ENCODE measurements around the gene ARPP21.

Gene ARPP21

DNA sequence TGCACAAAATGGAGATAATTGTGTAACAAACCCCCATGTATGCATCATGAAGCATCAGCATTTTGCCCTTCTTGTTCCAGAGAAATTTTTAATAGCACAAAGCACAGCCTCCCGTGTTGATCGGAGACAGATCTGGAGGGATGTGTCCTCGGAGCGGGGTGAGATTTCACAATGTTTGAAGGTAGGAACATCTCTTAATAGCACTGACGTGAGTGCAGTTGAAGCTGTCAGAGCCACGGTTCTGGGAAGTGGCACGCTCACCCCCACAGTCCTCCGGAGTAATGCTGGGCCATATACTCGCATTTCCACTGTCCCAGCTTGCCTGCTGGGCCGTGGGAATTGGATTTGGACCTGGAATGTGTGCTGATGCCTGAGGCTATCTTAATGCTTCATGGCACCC lies 24.1 kb downstream of the ARPP21 start:
- Histone ChIP-seq H3K4me1 (ENCODE audit: control insufficient read depth, low read depth, low read length) (peaks cover 6% of the 10 kb centered on the region), H3K4me3 (ENCODE audit: low read length) (no peak overlapping the region), H3K9ac (ENCODE audit: low read length) (no peak overlapping the region), H3K27me3 (ENCODE audit: control insufficient read depth, insufficient read depth, low read length) (no peaks in the 10 kb centered on the region), H3K27ac (ENCODE audit: low read length) (no peak overlapping the region), H3K9me3 (ENCODE audit: control insufficient read depth, low read depth, low read length) (no peaks in the 10 kb centered on the region), H3K36me3 (ENCODE audit: control insufficient read depth, low read depth, low read length) (no peaks in the 10 kb centered on the region)

DNA sequence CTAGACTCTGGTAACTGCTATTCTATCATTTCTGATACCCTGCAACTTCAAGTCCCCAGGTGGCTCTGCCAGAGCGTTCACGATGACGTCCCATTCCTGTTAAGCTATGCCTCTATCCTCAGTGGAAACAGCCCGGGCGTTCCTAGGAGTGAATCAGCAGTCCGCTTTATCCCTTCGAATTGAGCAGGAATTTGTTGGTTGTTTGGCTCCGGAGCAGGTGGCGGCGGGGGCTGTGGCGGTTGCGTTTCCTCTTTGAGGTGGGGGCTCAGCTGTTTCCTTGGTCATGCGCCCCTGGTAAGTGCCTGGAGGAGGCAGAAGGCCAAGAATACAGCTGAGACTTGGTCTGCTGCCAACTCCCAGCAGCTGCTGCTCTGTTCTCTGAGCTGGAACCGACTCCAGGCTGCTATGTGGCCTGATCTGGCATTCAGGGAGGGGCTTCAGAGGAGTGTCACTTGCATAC lies 25.2 kb downstream of the ARPP21 start:
- H3K9me3 ChIP-seq (ENCODE audit: control insufficient read depth, low read depth, low read length): no peaks in the 10 kb centered on the region
- no peak overlapping the region for H3K4me3 ChIP-seq (ENCODE audit: low read length)
- no peaks in the 10 kb centered on the region for H3K36me3 ChIP-seq (ENCODE audit: control insufficient read depth, low read depth, low read length)
- peaks cover 6% of the 10 kb centered on the region for H3K4me1 ChIP-seq (ENCODE audit: control insufficient read depth, low read depth, low read length)
- no peak overlapping the region for H3K27ac ChIP-seq (ENCODE audit: low read length)
- H3K27me3 ChIP-seq (ENCODE audit: control insufficient read depth, insufficient read depth, low read length): no peaks in the 10 kb centered on the region
- no peak overlapping the region for H3K9ac ChIP-seq (ENCODE audit: low read length)

DNA sequence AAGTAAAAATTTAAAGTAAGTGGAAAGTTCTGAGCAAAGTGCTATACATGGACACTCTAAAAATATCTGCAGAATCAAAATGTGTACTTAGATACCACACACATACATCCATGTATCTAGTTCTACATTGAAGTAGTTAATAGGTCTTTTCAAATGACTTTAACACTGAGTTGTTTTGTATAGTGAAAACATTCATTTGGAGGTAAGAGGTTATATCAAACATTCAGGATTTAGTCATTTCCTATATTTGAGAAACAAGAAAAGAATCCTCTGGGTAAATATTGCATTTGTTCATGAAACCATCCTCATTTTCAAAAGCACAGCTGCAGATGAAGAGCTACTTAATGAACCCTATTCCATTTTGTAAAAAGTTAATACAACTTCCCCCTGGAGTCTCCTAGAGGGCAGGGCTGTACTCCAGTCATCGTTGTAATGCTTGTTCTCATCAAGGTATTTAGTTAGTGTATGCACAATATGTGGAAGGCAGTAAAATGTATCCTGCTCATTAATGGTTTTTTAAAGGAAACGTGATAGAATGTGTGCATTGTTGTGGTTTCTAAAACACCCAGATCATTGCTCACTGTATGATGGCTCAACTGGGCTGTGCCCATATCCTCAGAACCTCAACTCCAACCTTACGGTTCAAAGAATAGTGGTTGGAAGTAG lies 26.2 kb downstream of the ARPP21 start:
- Histone ChIP-seq H3K27ac (ENCODE audit: low read length) (no peak overlapping the region), H3K9ac (ENCODE audit: low read length) (no peak overlapping the region), H3K36me3 (ENCODE audit: control insufficient read depth, low read depth, low read length) (no peaks in the 10 kb centered on the region), H3K4me3 (ENCODE audit: low read length) (no peak overlapping the region), H3K4me1 (ENCODE audit: control insufficient read depth, low read depth, low read length) (peaks cover 6% of the 10 kb centered on the region), H3K27me3 (ENCODE audit: control insufficient read depth, insufficient read depth, low read length) (no peaks in the 10 kb centered on the region), H3K9me3 (ENCODE audit: control insufficient read depth, low read depth, low read length) (no peaks in the 10 kb centered on the region)

DNA sequence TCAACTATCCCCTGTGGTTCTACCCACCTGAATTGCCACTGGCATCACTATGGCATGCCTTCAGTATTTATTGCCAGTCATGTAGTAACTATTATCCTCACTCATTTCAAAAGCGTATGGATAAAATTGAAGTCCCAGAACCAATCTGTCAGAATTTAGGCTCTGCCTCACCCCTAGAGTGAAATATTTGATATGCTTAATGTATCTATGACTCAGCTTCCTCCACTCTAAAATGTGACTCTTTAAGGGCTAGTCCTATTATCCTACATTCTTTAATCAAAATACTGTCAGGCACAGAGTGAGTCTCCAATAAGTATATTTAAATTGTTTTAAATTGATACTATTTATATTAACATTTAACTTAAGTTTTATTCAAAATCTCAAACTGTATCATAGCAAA lies 27.6 kb downstream of the ARPP21 start:
- no peaks in the 10 kb centered on the region for H3K27me3 ChIP-seq (ENCODE audit: control insufficient read depth, insufficient read depth, low read length)
- no peak overlapping the region for H3K9ac ChIP-seq (ENCODE audit: low read length)
- H3K27ac ChIP-seq (ENCODE audit: low read length): no peak overlapping the region
- H3K36me3 ChIP-seq (ENCODE audit: control insufficient read depth, low read depth, low read length): no peaks in the 10 kb centered on the region
- peaks cover 6% of the 10 kb centered on the region for H3K4me1 ChIP-seq (ENCODE audit: control insufficient read depth, low read depth, low read length)
- no peak overlapping the region for H3K4me3 ChIP-seq (ENCODE audit: low read length)
- H3K9me3 ChIP-seq (ENCODE audit: control insufficient read depth, low read depth, low read length): no peaks in the 10 kb centered on the region

DNA sequence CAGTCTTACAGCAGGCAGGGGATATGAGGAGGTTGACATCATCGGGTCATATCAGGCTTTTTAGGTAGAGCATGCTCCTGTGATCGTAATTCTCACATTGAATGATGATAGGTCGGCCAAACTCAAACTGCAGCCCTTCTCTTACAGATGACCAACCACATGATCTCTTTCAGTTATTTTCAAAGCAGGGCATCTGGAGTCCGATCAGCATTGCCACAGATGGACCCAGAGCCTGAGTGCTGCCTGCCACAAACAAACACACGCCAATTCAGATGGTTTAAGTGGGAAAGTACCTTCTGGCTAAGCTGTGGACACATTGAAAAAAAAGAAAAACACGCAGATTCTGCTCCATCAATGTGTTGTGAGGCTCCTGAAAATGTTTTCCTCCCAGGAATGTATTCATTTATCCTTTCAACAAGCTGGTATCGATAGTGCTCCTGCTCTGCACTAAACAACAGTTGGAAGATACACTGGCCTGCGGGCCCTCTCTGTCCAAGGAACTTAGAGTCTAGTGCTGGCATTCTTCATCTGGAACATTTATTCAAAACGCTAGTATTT lies 31.2 kb downstream of the ARPP21 start:
- no peaks in the 10 kb centered on the region for H3K27me3 ChIP-seq (ENCODE audit: control insufficient read depth, insufficient read depth, low read length)
- H3K9me3 ChIP-seq (ENCODE audit: control insufficient read depth, low read depth, low read length): no peaks in the 10 kb centered on the region
- no peak overlapping the region for H3K9ac ChIP-seq (ENCODE audit: low read length)
- no peak overlapping the region for H3K27ac ChIP-seq (ENCODE audit: low read length)
- no peaks in the 10 kb centered on the region for H3K36me3 ChIP-seq (ENCODE audit: control insufficient read depth, low read depth, low read length)
- H3K4me1 ChIP-seq (ENCODE audit: control insufficient read depth, low read depth, low read length): no peaks in the 10 kb centered on the region
- no peak overlapping the region for H3K4me3 ChIP-seq (ENCODE audit: low read length)

DNA sequence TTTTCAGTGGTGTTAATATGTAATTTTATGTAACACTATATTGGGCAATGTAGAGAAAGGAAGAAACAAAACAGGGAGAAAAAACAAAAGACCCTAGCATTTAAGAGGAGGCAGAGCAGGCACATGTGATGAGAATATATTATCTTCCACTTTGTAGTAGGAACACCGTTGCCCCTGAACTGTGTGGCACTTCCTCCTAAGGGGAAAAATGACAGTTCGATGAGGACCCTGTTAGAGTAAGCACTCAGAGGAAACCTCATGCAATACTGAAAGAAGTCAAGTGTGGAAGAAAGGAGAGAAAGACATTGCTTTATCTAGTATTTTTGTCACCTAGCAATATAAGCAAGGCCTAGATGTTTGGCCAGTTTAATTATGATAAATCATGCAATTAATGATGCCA lies 32.2 kb downstream of the ARPP21 start:
- no peak overlapping the region for H3K9ac ChIP-seq (ENCODE audit: low read length)
- H3K9me3 ChIP-seq (ENCODE audit: control insufficient read depth, low read depth, low read length): no peaks in the 10 kb centered on the region
- no peaks in the 10 kb centered on the region for H3K36me3 ChIP-seq (ENCODE audit: control insufficient read depth, low read depth, low read length)
- no peak overlapping the region for H3K27ac ChIP-seq (ENCODE audit: low read length)
- no peaks in the 10 kb centered on the region for H3K4me1 ChIP-seq (ENCODE audit: control insufficient read depth, low read depth, low read length)
- H3K4me3 ChIP-seq (ENCODE audit: low read length): no peak overlapping the region
- no peaks in the 10 kb centered on the region for H3K27me3 ChIP-seq (ENCODE audit: control insufficient read depth, insufficient read depth, low read length)

DNA sequence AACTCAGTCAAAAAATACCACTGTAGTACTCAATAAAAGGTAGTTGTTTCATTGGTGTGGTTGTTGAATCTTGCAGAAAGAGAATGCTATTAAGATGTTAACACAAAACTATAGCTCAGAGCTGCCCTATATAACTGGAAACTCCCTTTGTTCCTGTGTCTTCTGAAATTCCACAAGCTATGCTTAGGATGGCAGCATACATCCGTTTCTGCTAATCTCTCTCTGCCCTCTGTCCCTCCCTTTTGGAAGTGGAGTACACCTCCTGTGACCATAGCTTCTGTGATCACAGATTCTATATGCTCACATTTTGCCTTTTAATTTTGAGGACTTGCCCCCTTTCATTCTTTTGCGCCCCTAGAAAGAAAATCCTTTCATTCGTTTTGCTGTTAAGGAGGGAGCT lies 33.7 kb downstream of the ARPP21 start:
- H3K27ac ChIP-seq (ENCODE audit: low read length): no peak overlapping the region
- no peaks in the 10 kb centered on the region for H3K36me3 ChIP-seq (ENCODE audit: control insufficient read depth, low read depth, low read length)
- H3K9ac ChIP-seq (ENCODE audit: low read length): no peak overlapping the region
- no peaks in the 10 kb centered on the region for H3K27me3 ChIP-seq (ENCODE audit: control insufficient read depth, insufficient read depth, low read length)
- no peaks in the 10 kb centered on the region for H3K9me3 ChIP-seq (ENCODE audit: control insufficient read depth, low read depth, low read length)
- no peaks in the 10 kb centered on the region for H3K4me1 ChIP-seq (ENCODE audit: control insufficient read depth, low read depth, low read length)
- H3K4me3 ChIP-seq (ENCODE audit: low read length): no peak overlapping the region

DNA sequence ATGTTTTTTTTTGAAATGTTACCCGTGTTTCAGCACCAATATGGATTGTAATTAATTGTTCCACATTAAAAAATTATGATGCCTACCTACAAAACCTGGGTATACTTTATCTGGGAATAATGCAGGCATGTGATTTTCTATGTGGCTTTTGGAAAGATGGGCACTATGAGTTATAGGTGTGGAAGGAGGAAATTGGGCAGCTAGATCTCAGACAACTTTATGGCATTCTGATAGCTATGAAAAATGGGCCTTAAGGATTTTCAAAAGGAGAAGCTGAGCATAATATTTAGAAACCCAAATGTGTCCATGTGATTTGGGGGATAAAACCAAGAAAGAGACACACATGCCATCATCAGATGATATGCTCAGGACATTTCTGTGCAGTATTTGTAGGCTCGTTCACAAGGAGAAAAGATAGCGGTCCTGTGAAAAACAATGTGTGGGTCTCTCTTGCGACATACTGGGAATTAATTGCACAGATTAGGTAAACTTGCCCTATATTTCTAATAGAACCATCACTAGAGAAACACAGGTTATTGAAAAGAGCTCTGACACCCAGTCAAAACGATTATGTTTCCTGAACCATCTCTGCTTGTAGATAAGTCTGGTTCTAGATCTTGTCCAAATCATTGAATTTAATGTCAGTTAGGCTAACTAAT lies 35.3 kb downstream of the ARPP21 start:
- H3K4me3 ChIP-seq (ENCODE audit: low read length): no peak overlapping the region
- H3K9me3 ChIP-seq (ENCODE audit: control insufficient read depth, low read depth, low read length): no peaks in the 10 kb centered on the region
- H3K4me1 ChIP-seq (ENCODE audit: control insufficient read depth, low read depth, low read length): no peaks in the 10 kb centered on the region
- no peak overlapping the region for H3K9ac ChIP-seq (ENCODE audit: low read length)
- H3K36me3 ChIP-seq (ENCODE audit: control insufficient read depth, low read depth, low read length): no peaks in the 10 kb centered on the region
- H3K27ac ChIP-seq (ENCODE audit: low read length): no peak overlapping the region
- no peaks in the 10 kb centered on the region for H3K27me3 ChIP-seq (ENCODE audit: control insufficient read depth, insufficient read depth, low read length)

DNA sequence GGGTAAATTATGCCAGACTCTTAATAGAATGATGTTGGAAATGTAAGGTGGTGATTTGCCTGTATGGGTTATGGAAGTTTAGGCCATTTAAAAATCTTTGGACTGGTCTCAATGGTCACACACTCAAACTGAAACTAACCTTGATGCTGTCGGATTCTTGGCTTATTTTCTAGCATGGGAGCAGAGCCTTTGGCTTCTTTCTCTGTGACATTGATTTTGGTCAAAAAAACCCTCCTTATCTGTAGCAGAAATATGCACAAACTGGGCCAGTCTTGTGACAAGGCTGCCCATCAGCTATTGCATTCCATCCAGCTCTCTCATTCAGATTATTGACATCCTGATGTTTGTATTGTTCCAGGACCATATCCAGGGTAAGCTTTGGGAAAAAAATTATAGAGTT lies 35.9 kb downstream of the ARPP21 start:
- H3K27ac ChIP-seq (ENCODE audit: low read length): no peak overlapping the region
- H3K36me3 ChIP-seq (ENCODE audit: control insufficient read depth, low read depth, low read length): no peaks in the 10 kb centered on the region
- H3K9me3 ChIP-seq (ENCODE audit: control insufficient read depth, low read depth, low read length): no peaks in the 10 kb centered on the region
- no peaks in the 10 kb centered on the region for H3K27me3 ChIP-seq (ENCODE audit: control insufficient read depth, insufficient read depth, low read length)
- no peak overlapping the region for H3K9ac ChIP-seq (ENCODE audit: low read length)
- H3K4me1 ChIP-seq (ENCODE audit: control insufficient read depth, low read depth, low read length): no peaks in the 10 kb centered on the region
- H3K4me3 ChIP-seq (ENCODE audit: low read length): no peak overlapping the region

DNA sequence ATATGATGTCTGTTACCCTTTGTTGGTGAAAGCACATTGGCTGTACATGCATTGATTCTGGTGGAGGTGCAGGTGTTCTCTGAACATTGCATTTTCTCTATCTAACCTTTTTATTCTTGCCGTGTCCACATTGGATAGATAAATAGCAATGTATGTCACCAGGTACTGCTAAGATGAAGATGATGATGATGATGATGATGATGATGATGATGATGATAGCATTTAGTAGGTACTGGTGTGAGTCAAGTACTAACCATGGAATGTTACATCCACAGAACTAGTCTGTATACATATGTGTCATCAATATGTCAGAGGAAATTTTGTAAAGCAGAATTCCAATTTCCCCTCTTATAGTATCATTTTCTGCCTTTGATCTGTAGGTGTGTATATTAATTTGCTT lies 36.3 kb downstream of the ARPP21 start:
- Histone ChIP-seq H3K9ac (ENCODE audit: low read length) (no peak overlapping the region), H3K27ac (ENCODE audit: low read length) (no peak overlapping the region)

DNA sequence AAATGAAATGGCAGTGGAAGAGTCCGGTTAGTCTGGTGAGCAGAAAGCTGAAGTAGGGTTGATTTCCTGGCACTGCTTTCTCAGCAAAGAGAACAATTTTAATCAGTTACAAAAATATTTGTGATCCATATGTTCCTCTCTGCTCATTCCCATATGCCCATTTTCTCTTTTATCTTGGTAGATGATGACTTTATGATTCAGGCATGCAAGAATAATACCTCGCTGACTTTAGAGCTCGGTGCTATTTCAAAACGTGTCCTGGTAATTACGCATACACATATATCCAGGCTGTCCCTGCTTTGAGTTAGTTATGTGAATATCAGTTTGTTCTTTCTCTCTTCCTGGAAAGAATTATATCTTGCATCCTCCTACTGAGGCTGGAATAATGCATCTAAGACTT lies 38.5 kb downstream of the ARPP21 start:
- no peaks in the 10 kb centered on the region for H3K9me3 ChIP-seq (ENCODE audit: control insufficient read depth, low read depth, low read length)
- H3K9ac ChIP-seq (ENCODE audit: low read length): no peak overlapping the region
- H3K27ac ChIP-seq (ENCODE audit: low read length): no peak overlapping the region
- H3K4me3 ChIP-seq (ENCODE audit: low read length): no peak overlapping the region
- H3K27me3 ChIP-seq (ENCODE audit: control insufficient read depth, insufficient read depth, low read length): no peaks in the 10 kb centered on the region
- no peaks in the 10 kb centered on the region for H3K36me3 ChIP-seq (ENCODE audit: control insufficient read depth, low read depth, low read length)
- H3K4me1 ChIP-seq (ENCODE audit: control insufficient read depth, low read depth, low read length): no peaks in the 10 kb centered on the region

More for the DNA sequence above, 36.3 kb downstream of the ARPP21 start:
- Histone ChIP-seq H3K36me3 (ENCODE audit: control insufficient read depth, low read depth, low read length) (no peaks in the 10 kb centered on the region), H3K4me3 (ENCODE audit: low read length) (no peak overlapping the region), H3K27me3 (ENCODE audit: control insufficient read depth, insufficient read depth, low read length) (no peaks in the 10 kb centered on the region), H3K9me3 (ENCODE audit: control insufficient read depth, low read depth, low read length) (no peaks in the 10 kb centered on the region), H3K4me1 (ENCODE audit: control insufficient read depth, low read depth, low read length) (no peaks in the 10 kb centered on the region)

DNA sequence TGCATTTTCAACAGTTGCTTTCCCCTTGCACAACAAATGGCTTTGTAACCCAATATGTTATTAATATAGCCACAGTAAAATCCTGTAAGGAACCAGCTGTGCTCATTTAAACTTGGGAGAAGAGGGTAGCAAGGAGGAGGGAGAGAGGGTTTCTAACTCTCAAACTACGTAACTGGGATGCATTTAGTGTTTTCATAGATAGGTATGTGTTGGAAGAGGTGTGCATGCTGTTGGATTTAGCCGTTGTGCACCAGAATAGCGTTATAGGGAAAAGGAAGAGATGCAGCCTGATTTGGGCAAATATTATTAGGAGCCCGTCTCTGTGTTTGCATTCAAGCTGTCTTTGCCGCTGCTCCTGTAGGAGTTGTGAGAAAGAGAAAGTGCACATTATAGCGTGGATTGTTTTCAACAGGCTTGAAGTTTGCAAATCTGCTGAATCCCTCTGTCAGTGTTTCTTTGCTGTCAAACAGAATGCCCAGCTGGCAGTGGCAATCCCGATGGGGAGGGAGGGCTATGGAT lies 39.4 kb downstream of the ARPP21 start:
- Histone ChIP-seq H3K9ac (ENCODE audit: low read length) (no peak overlapping the region), H3K9me3 (ENCODE audit: control insufficient read depth, low read depth, low read length) (no peaks in the 10 kb centered on the region), H3K27me3 (ENCODE audit: control insufficient read depth, insufficient read depth, low read length) (no peaks in the 10 kb centered on the region), H3K4me1 (ENCODE audit: control insufficient read depth, low read depth, low read length) (no peaks in the 10 kb centered on the region), H3K4me3 (ENCODE audit: low read length) (no peak overlapping the region), H3K27ac (ENCODE audit: low read length) (no peak overlapping the region), H3K36me3 (ENCODE audit: control insufficient read depth, low read depth, low read length) (no peaks in the 10 kb centered on the region)

Measured in iPS-18a (cell line).